OCI-LY7 (cell line): ENCODE measurements around the gene GPRC5B. TPM values are rescaled to one million over a fixed set of nuclear protein-coding genes. Genes with fewer than 3 reads are reported as not detected.

Experiments used
- BruUV-seq: library from RNA; stranded (reverse); fragments of 400-500 nt; replicated peaks from 2 replicates; lab custom pipeline; 2021; lab: Mats Ljungman, UMichigan
- CTCF ChIA-PET: fragments of 300-600 bp; sonication (Branson Sonifier 250); formaldehyde crosslinking; loops from one replicate; lab custom pipeline; 2022; ENCODE audit warnings: antibody characterized with exemption; ENCODE audit not compliant: unreplicated experiment; lab: Charles Lee
- POLR2A ChIA-PET: fragments of 300-600 bp; sonication (Branson Sonifier 250); formaldehyde crosslinking; loops from one replicate; lab custom pipeline; 2022; ENCODE audit warnings: antibody characterized with exemption; lab: Charles Lee
- DNase-seq: peaks from one replicate; pipeline ENCODE4 v3.0.0-alpha.2; 2015; ENCODE audit warnings: low spot score
- H2AFZ ChIP-seq: fragments of 200-600 bp; sonication (generic), shearing (Covaris generic); 2 replicates; pipeline ENCODE4 v1.6.1; 2014; ENCODE audit warnings: mild to moderate bottlenecking, antibody characterized with exemption, low read length, moderate library complexity
- H3K27ac ChIP-seq: fragments of 200-600 bp; sonication (generic); 2 replicates; pipeline ENCODE4 v1.5.1; 2014; ENCODE audit warnings: mixed run types, low read depth, mild to moderate bottlenecking, moderate library complexity, low read length, inconsistent platforms; ENCODE audit not compliant: poor library complexity, severe bottlenecking
- H3K36me3 ChIP-seq: fragments of 200-600 bp; sonication (generic); 2 replicates; pipeline ENCODE4 v1.6.1; 2014; ENCODE audit warnings: mild to moderate bottlenecking, antibody characterized with exemption, low read length, moderate library complexity, mixed read lengths; ENCODE audit not compliant: insufficient read depth
- H3K4me1 ChIP-seq: fragments of 200-600 bp; sonication (generic); 2 replicates; pipeline ENCODE4 v1.5.1; 2014; ENCODE audit warnings: mild to moderate bottlenecking, low read length; ENCODE audit not compliant: insufficient read depth, poor library complexity, severe bottlenecking
- H3K4me2 ChIP-seq: fragments of 200-600 bp; sonication (generic); 2 replicates; pipeline ENCODE4 v1.6.1; 2014; ENCODE audit warnings: mild to moderate bottlenecking, low read length
- H3K4me3 ChIP-seq: fragments of 200-600 bp; sonication (generic); 2 replicates; pipeline ENCODE4 v1.5.1; 2014; ENCODE audit warnings: mild to moderate bottlenecking, low read depth, low read length; ENCODE audit not compliant: poor library complexity, severe bottlenecking
- H3K79me2 ChIP-seq: fragments of 200-600 bp; sonication (generic); 2 replicates; pipeline ENCODE4 v1.6.1; 2016; ENCODE audit warnings: low read depth, mild to moderate bottlenecking, low read length, moderate library complexity, mixed read lengths; ENCODE audit not compliant: insufficient read depth
- H3K9me2 ChIP-seq: fragments of 200-600 bp; sonication (generic); 2 replicates; pipeline ENCODE4 v1.6.1; 2016; ENCODE audit warnings: mild to moderate bottlenecking, low read length, mixed read lengths; ENCODE audit not compliant: insufficient read depth
- H3K9me3 ChIP-seq: fragments of 200-600 bp; sonication (generic); 2 replicates; pipeline ENCODE4 v1.6.1; 2014; ENCODE audit warnings: mild to moderate bottlenecking, mixed run types, low read length, mixed read lengths
- H4K20me1 ChIP-seq: fragments of 200-600 bp; sonication (generic); 2 replicates; pipeline ENCODE4 v1.6.1; 2014; ENCODE audit warnings: mild to moderate bottlenecking, antibody characterized with exemption, low read length, moderate library complexity, mixed read lengths; ENCODE audit not compliant: insufficient read depth
- CTCF ChIP-seq: fragments of 200-600 bp; sonication (generic); conservative IDR thresholded peaks from 2 replicates; pipeline ENCODE4 v1.5.1; 2014; ENCODE audit warnings: mild to moderate bottlenecking, antibody characterized with exemption, low read length, moderate library complexity, mixed read lengths
- EZH2phosphoT487 ChIP-seq: fragments of 200-600 bp; sonication (generic); IDR thresholded peaks from 2 replicates; pipeline ENCODE4 v1.6.1; 2018; ENCODE audit warnings: low read depth, borderline replicate concordance, mild to moderate bottlenecking, mixed run types, antibody characterized with exemption, low read length, moderate library complexity, mixed read lengths
- intact Hi-C: fragments of 100-400 bp; cut with micrococcal nuclease; formaldehyde crosslinking; loops from one replicate; pipeline ENCODE4 v1.10.0; 2022; ENCODE audit not compliant: unreplicated experiment
- total RNA-seq, 2 experiments: library from RNA; depleted of rRNA in 1 of 2; stranded (reverse); fragments of >200 nt in 1 of 2; shearing (Covaris generic) in 1 of 2; gene quantifications; 2 replicates each; pipeline ENCODE4 v1.2.3, GENCODE V29; 2014 to 2022

Gene GPRC5B
- total RNA-seq, 2 experiments from 2014 or later, result not detected

- no TSS peak for BruUV-seq
- no peak overlapping the region for H3K27ac ChIP-seq
- POLR2A ChIA-PET, result no interaction called here
- H3K4me3 ChIP-seq, result no peak overlapping the region
- TF ChIP-seq EZH2phosphoT487 (no peak), CTCF (no peak)
- intact Hi-C loops, result no loop called here
- CTCF ChIA-PET, result no interaction called here
- H3K79me2 ChIP-seq, result no peaks in the 10 kb centered on the region
- no peaks in the 10 kb centered on the region for H3K4me1 ChIP-seq
- H2AFZ ChIP-seq, result no peak overlapping the region
- no peaks in the 10 kb centered on the region for H3K9me2 ChIP-seq
- H3K4me2 ChIP-seq, result no peak overlapping the region
- H4K20me1 ChIP-seq, result no peaks in the 10 kb centered on the region
- H3K36me3 ChIP-seq, result no peaks in the 10 kb centered on the region
- no peak for DNase-seq
- no peaks in the 10 kb centered on the region for H3K9me3 ChIP-seq
These were observed 30.2 kb upstream of the GPRC5B start for GRCh38 chr16:19914877-19915276.

- CTCF ChIA-PET, result no interaction called here
- no peaks in the 10 kb centered on the region for H3K9me2 ChIP-seq
- intact Hi-C loops, result no loop called here
- H3K27ac ChIP-seq, result no peak overlapping the region
- H3K79me2 ChIP-seq, result no peaks in the 10 kb centered on the region
- no peak for DNase-seq
- H2AFZ ChIP-seq, result no peak overlapping the region
- no peak overlapping the region for H3K4me3 ChIP-seq
- no TSS peak for BruUV-seq
- POLR2A ChIA-PET, result no interaction called here
- no peaks in the 10 kb centered on the region for H3K9me3 ChIP-seq
- no peak overlapping the region for H3K4me2 ChIP-seq
- TF ChIP-seq CTCF, result no peak
- H4K20me1 ChIP-seq, result no peaks in the 10 kb centered on the region
- no peaks in the 10 kb centered on the region for H3K36me3 ChIP-seq
- no peaks in the 10 kb centered on the region for H3K4me1 ChIP-seq
These were observed 28.6 kb upstream of the GPRC5B start for GRCh38 chr16:19913340-19913645.

- Histone ChIP-seq H2AFZ (no peak overlapping the region), H4K20me1 (no peaks in the 10 kb centered on the region), H3K79me2 (no peaks in the 10 kb centered on the region), H3K4me2 (no peak overlapping the region), H3K4me3 (no peak overlapping the region), H3K9me3 (no peaks in the 10 kb centered on the region), H3K36me3 (no peaks in the 10 kb centered on the region), H3K27ac (no peak overlapping the region), H3K4me1 (no peaks in the 10 kb centered on the region), H3K9me2 (no peaks in the 10 kb centered on the region)
- no peak for DNase-seq
- intact Hi-C loops, result no loop called here
- no TSS peak for BruUV-seq
- CTCF ChIA-PET, result no interaction called here
- POLR2A ChIA-PET, result no interaction called here
- no peak for TF ChIP-seq CTCF
- TF ChIP-seq EZH2phosphoT487, result no peak
These were observed 28.0 kb upstream of the GPRC5B start for GRCh38 chr16:19912455-19913339.
